WTC11 (cell line): Measurements from ENCODE around the gene LRRC7. TPM values are rescaled to one million over a fixed set of nuclear protein-coding genes. Genes with fewer than 3 reads are reported as not detected.
A peak's percentile ranks its signal among the peaks of the same experiment; 100 is the strongest.

ENCODE experiments used
- ATAC-seq: fragments of 200-7000 bp; cut with Tn5 transposase; 2 replicates; pipeline ENCODE4 v1.10.0; 2021; ENCODE audit warnings: mild to moderate bottlenecking, moderate library complexity
- CTCF ChIA-PET: fragments of 300-600 bp; sonication (Branson Sonifier 250); formaldehyde crosslinking; loops from one replicate; lab custom pipeline; 2021; ENCODE audit warnings: antibody characterized with exemption; lab: Charles Lee
- POLR2A ChIA-PET: fragments of 350-600 bp; sonication (Branson Sonifier 250); formaldehyde crosslinking; loops from one replicate; lab custom pipeline; 2021; ENCODE audit warnings: antibody characterized with exemption; lab: Charles Lee
- DNase-seq: peaks from one replicate; pipeline ENCODE4 v3.0.0; 2021; ENCODE audit warnings: low spot score
- H3K27ac Mint-ChIP-seq: 2 replicates; pipeline ENCODE4 v1.8.0; 2021; ENCODE audit warnings: mixed read lengths
- H3K27me3 Mint-ChIP-seq: 2 replicates; pipeline ENCODE4 v1.8.0; 2021; ENCODE audit warnings: low read depth, mild to moderate bottlenecking, moderate library complexity, mixed read lengths
- H3K36me3 Mint-ChIP-seq: 2 replicates; pipeline ENCODE4 v1.8.0; 2021; ENCODE audit warnings: mixed read lengths
- H3K4me1 Mint-ChIP-seq: 2 replicates; pipeline ENCODE4 v1.8.0; 2022; ENCODE audit warnings: mixed read lengths
- H3K4me3 Mint-ChIP-seq: 2 replicates; pipeline ENCODE4 v1.8.0; 2021; ENCODE audit warnings: mild to moderate bottlenecking, moderate library complexity, mixed read lengths
- H3K9me3 Mint-ChIP-seq: 2 replicates; pipeline ENCODE4 v1.8.0; 2021; ENCODE audit warnings: mixed read lengths
- ELF4 ChIP-seq: sonication (generic); formaldehyde crosslinking; IDR thresholded peaks from 2 replicates; pipeline ENCODE4 v1.8.1; 2022; ENCODE audit warnings: low read depth, mild to moderate bottlenecking, moderate library complexity, missing genetic modification reagents
- MYBL2 ChIP-seq: sonication (generic); formaldehyde crosslinking; IDR thresholded peaks from 2 replicates; pipeline ENCODE4 v1.8.1; 2023; ENCODE audit warnings: mild to moderate bottlenecking, moderate library complexity, missing genetic modification reagents
- NR2C2 ChIP-seq: sonication (generic); formaldehyde crosslinking; IDR thresholded peaks from 2 replicates; pipeline ENCODE4 v1.8.0; 2022; ENCODE audit warnings: mild to moderate bottlenecking, missing genetic modification reagents
- NR3C1 ChIP-seq: sonication (generic); formaldehyde crosslinking; conservative IDR thresholded peaks from 2 replicates; pipeline ENCODE4 v1.8.1; 2023; ENCODE audit warnings: low read depth, mild to moderate bottlenecking, missing genetic modification reagents
- ZBTB21 ChIP-seq: sonication (generic); formaldehyde crosslinking; IDR thresholded peaks from 2 replicates; pipeline ENCODE4 v1.8.1; 2023; ENCODE audit warnings: mild to moderate bottlenecking, missing genetic modification reagents, borderline replicate concordance
- ZNF219 ChIP-seq: sonication (generic); formaldehyde crosslinking; IDR thresholded peaks from 2 replicates; pipeline ENCODE4 v1.8.0; 2023; ENCODE audit warnings: missing genetic modification reagents, mild to moderate bottlenecking, borderline replicate concordance
- ZNF416 ChIP-seq: fragments of 250-450 bp; sonication (Bioruptor Pico); IDR thresholded peaks from 2 replicates; pipeline ENCODE4 v1.9.0; 2021; ENCODE audit warnings: mild to moderate bottlenecking, inconsistent platforms
- total RNA-seq: library from RNA; stranded (reverse); gene quantifications from 3 replicates; pipeline ENCODE4 v1.2.3, GENCODE V29; 2021
- TF ChIP-seq, protein P1 (sequence below): sonication (generic); formaldehyde crosslinking; IDR thresholded peaks from 2 replicates; pipeline ENCODE4 v1.8.0; 2022; ENCODE audit warnings: mild to moderate bottlenecking, missing genetic modification reagents
- TF ChIP-seq, protein P2 (sequence below): fragments of 250-450 bp; sonication (Bioruptor Pico); conservative IDR thresholded peaks from 2 replicates; pipeline ENCODE4 v1.9.0; 2021; ENCODE audit warnings: mild to moderate bottlenecking
- TF ChIP-seq, protein P3 (sequence below): sonication (generic); formaldehyde crosslinking; IDR thresholded peaks from 2 replicates; pipeline ENCODE4 v1.8.1; 2022; ENCODE audit warnings: missing genetic modification reagents, borderline replicate concordance
- TF ChIP-seq, protein P4 (sequence below): fragments of 250-450 bp; sonication (Bioruptor Pico); IDR thresholded peaks from 2 replicates; pipeline ENCODE4 v1.8.0; 2021; ENCODE audit warnings: mild to moderate bottlenecking
- TF ChIP-seq, protein P5 (sequence below): sonication (generic); formaldehyde crosslinking; IDR thresholded peaks from 2 replicates; pipeline ENCODE4 v1.8.1; 2023; ENCODE audit warnings: mild to moderate bottlenecking, moderate library complexity, missing genetic modification reagents
- TF ChIP-seq, protein P6 (sequence below): fragments of 250-450 bp; sonication (Bioruptor Pico); IDR thresholded peaks from 2 replicates; pipeline ENCODE4 v1.9.0; 2021; ENCODE audit warnings: mild to moderate bottlenecking
- TF ChIP-seq, protein P7 (sequence below): sonication (generic); formaldehyde crosslinking; IDR thresholded peaks from 2 replicates; pipeline ENCODE4 v1.8.1; 2023; ENCODE audit warnings: mild to moderate bottlenecking, missing genetic modification reagents, borderline replicate concordance
- TF ChIP-seq, protein P8 (sequence below): fragments of 250-450 bp; sonication (Bioruptor Pico); IDR thresholded peaks from 2 replicates; pipeline ENCODE4 v1.9.0; 2021; ENCODE audit warnings: mild to moderate bottlenecking
- TF ChIP-seq, protein P9 (sequence below): sonication (generic); formaldehyde crosslinking; IDR thresholded peaks from 2 replicates; pipeline ENCODE4 v1.8.1; 2022; ENCODE audit warnings: low read depth, mild to moderate bottlenecking, moderate library complexity, missing genetic modification reagents, borderline replicate concordance

Gene LRRC7
- total RNA-seq, 1 experiment from 2014 or later: not detected

DNA sequence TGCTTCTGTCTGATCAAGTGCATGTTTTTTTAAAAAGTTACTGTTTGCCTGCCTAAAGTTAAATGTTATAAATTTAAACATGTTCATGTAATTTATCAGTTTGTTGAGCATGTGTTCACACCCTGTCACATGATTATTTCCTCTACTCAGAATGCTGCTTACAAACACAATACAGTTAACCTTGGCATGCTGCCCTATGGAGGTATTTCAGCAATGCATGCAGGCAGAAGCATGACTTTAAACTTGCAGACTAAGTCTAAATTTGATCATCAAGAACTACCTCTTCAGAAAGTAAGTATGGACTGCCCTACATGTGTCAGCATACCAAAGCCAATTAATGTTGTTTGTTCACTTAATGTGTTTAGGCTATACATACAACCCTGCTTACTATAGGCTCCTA lies 476.1 kb downstream of the LRRC7 start:
- Mint-ChIP-seq H3K4me3 (no peak overlapping the region), H3K27ac (no peak overlapping the region), H3K9me3 (peaks cover 7% of the 10 kb centered on the region), H3K4me1 (0 out of 2 replicates have a peak, but pooled peaks cover 6% of the 10 kb centered on the region), H3K36me3 (no peaks in the 10 kb centered on the region), H3K27me3 (no peaks in the 10 kb centered on the region; the same call in 1 of the 2 replicates)
- TF ChIP-seq ELF4 (no peak), NR2C2 (CRISPR knock-in tag) (no peak), MYBL2 (CRISPR knock-in tag) (no peak), ZBTB21 (no peak), ZNF416 (CRISPR knock-in tag) (no peak)
- TF ChIP-seq, protein P1, sequence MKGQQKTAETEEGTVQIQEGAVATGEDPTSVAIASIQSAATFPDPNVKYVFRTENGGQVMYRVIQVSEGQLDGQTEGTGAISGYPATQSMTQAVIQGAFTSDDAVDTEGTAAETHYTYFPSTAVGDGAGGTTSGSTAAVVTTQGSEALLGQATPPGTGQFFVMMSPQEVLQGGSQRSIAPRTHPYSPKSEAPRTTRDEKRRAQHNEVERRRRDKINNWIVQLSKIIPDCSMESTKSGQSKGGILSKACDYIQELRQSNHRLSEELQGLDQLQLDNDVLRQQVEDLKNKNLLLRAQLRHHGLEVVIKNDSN (CRISPR knock-in tag): no peak
- TF ChIP-seq, protein P2, sequence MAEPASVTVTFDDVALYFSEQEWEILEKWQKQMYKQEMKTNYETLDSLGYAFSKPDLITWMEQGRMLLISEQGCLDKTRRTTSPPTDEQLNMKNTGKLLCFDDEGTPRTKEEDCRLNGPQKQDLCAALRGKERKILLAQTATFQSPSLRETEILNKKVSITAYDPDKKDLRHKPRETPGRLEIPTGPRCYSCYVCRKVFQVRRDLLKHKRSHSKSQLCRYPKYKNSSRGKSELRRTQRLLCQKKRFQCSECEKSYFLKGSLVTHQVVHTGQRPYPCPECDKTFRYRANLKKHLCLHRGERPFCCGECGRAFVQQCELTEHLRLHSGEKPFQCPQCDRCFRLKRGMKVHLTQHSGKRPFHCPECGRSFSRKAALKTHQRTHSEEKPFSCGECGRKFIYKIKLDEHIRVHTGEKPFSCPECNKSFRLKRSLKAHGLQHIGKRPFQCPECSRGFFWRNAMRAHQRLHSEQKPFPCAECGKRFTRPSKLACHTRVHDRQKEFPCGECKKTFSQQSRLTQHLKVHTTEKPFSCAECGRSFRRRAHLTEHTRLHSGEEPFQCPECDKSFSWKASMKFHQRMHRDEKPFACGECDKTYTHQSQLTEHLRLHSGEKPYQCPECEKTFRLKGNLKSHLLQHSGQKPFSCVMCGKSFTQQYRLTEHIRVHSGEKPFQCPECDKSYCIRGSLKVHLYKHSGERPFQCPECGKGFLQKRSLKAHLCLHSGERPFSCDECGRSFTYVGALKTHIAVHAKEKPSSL: no peak
- TF ChIP-seq, protein P3, sequence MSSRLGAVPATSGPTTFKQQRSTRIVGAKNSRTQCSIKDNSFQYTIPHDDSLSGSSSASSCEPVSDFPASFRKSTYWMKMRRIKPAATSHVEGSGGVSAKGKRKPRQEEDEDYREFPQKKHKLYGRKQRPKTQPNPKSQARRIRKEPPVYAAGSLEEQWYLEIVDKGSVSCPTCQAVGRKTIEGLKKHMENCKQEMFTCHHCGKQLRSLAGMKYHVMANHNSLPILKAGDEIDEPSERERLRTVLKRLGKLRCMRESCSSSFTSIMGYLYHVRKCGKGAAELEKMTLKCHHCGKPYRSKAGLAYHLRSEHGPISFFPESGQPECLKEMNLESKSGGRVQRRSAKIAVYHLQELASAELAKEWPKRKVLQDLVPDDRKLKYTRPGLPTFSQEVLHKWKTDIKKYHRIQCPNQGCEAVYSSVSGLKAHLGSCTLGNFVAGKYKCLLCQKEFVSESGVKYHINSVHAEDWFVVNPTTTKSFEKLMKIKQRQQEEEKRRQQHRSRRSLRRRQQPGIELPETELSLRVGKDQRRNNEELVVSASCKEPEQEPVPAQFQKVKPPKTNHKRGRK (CRISPR knock-in tag): no peak
- TF ChIP-seq, protein P4, sequence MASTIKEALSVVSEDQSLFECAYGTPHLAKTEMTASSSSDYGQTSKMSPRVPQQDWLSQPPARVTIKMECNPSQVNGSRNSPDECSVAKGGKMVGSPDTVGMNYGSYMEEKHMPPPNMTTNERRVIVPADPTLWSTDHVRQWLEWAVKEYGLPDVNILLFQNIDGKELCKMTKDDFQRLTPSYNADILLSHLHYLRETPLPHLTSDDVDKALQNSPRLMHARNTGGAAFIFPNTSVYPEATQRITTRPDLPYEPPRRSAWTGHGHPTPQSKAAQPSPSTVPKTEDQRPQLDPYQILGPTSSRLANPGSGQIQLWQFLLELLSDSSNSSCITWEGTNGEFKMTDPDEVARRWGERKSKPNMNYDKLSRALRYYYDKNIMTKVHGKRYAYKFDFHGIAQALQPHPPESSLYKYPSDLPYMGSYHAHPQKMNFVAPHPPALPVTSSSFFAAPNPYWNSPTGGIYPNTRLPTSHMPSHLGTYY (CRISPR knock-in tag): no peak
- TF ChIP-seq, protein P5, sequence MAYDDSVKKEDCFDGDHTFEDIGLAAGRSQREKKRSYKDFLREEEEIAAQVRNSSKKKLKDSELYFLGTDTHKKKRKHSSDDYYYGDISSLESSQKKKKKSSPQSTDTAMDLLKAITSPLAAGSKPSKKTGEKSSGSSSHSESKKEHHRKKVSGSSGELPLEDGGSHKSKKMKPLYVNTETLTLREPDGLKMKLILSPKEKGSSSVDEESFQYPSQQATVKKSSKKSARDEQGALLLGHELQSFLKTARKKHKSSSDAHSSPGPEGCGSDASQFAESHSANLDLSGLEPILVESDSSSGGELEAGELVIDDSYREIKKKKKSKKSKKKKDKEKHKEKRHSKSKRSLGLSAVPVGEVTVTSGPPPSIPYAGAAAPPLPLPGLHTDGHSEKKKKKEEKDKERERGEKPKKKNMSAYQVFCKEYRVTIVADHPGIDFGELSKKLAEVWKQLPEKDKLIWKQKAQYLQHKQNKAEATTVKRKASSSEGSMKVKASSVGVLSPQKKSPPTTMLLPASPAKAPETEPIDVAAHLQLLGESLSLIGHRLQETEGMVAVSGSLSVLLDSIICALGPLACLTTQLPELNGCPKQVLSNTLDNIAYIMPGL (CRISPR knock-in tag): no peak
- TF ChIP-seq, protein P6, sequence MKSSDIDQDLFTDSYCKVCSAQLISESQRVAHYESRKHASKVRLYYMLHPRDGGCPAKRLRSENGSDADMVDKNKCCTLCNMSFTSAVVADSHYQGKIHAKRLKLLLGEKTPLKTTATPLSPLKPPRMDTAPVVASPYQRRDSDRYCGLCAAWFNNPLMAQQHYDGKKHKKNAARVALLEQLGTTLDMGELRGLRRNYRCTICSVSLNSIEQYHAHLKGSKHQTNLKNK (CRISPR knock-in tag): no peak
- DNase-seq: no peak
- POLR2A ChIA-PET: no interaction called here
- ATAC-seq: peak; percentile 52
- CTCF ChIA-PET: no interaction called here

DNA sequence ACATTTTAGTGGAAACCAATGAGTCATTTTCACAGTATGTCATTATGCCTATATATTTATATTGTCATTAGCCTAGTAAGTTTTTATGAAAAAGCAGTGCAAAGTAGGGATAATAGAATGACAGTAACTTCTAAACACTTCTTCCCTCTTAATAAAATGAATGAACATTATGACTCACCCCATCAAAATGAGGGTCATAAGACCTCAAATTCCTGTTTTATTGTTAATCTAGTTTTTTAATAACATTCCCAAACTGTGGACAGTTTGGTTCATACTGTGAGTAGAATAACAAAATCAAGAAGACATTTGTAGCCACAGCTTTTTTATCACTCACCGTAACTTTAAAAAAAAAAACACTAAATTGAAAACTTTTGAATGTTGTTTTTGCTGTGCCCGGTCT lies 477.1 kb downstream of the LRRC7 start:
- H3K9me3 Mint-ChIP-seq: peaks cover 7% of the 10 kb centered on the region
- H3K36me3 Mint-ChIP-seq: no peaks in the 10 kb centered on the region
- ChIA-PET CTCF (no interaction called here), POLR2A (no interaction called here)
- no peaks in the 10 kb centered on the region; the same call in 1 of the 2 replicates for H3K27me3 Mint-ChIP-seq
- H3K4me3 Mint-ChIP-seq: no peak overlapping the region
- DNase-seq (no peak), ATAC-seq (no peak)
- H3K27ac Mint-ChIP-seq: no peak overlapping the region
- 0 out of 2 replicates have a peak, but pooled peaks cover 6% of the 10 kb centered on the region for H3K4me1 Mint-ChIP-seq
- TF ChIP-seq, protein P7, sequence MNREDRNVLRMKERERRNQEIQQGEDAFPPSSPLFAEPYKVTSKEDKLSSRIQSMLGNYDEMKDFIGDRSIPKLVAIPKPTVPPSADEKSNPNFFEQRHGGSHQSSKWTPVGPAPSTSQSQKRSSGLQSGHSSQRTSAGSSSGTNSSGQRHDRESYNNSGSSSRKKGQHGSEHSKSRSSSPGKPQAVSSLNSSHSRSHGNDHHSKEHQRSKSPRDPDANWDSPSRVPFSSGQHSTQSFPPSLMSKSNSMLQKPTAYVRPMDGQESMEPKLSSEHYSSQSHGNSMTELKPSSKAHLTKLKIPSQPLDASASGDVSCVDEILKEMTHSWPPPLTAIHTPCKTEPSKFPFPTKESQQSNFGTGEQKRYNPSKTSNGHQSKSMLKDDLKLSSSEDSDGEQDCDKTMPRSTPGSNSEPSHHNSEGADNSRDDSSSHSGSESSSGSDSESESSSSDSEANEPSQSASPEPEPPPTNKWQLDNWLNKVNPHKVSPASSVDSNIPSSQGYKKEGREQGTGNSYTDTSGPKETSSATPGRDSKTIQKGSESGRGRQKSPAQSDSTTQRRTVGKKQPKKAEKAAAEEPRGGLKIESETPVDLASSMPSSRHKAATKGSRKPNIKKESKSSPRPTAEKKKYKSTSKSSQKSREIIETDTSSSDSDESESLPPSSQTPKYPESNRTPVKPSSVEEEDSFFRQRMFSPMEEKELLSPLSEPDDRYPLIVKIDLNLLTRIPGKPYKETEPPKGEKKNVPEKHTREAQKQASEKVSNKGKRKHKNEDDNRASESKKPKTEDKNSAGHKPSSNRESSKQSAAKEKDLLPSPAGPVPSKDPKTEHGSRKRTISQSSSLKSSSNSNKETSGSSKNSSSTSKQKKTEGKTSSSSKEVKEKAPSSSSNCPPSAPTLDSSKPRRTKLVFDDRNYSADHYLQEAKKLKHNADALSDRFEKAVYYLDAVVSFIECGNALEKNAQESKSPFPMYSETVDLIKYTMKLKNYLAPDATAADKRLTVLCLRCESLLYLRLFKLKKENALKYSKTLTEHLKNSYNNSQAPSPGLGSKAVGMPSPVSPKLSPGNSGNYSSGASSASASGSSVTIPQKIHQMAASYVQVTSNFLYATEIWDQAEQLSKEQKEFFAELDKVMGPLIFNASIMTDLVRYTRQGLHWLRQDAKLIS (CRISPR knock-in tag): no peak
- TF ChIP-seq, protein P8, sequence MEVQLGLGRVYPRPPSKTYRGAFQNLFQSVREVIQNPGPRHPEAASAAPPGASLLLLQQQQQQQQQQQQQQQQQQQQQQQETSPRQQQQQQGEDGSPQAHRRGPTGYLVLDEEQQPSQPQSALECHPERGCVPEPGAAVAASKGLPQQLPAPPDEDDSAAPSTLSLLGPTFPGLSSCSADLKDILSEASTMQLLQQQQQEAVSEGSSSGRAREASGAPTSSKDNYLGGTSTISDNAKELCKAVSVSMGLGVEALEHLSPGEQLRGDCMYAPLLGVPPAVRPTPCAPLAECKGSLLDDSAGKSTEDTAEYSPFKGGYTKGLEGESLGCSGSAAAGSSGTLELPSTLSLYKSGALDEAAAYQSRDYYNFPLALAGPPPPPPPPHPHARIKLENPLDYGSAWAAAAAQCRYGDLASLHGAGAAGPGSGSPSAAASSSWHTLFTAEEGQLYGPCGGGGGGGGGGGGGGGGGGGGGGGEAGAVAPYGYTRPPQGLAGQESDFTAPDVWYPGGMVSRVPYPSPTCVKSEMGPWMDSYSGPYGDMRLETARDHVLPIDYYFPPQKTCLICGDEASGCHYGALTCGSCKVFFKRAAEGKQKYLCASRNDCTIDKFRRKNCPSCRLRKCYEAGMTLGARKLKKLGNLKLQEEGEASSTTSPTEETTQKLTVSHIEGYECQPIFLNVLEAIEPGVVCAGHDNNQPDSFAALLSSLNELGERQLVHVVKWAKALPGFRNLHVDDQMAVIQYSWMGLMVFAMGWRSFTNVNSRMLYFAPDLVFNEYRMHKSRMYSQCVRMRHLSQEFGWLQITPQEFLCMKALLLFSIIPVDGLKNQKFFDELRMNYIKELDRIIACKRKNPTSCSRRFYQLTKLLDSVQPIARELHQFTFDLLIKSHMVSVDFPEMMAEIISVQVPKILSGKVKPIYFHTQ (CRISPR knock-in tag): no peak
- TF ChIP-seq NR3C1: no peak
- TF ChIP-seq, protein P9, sequence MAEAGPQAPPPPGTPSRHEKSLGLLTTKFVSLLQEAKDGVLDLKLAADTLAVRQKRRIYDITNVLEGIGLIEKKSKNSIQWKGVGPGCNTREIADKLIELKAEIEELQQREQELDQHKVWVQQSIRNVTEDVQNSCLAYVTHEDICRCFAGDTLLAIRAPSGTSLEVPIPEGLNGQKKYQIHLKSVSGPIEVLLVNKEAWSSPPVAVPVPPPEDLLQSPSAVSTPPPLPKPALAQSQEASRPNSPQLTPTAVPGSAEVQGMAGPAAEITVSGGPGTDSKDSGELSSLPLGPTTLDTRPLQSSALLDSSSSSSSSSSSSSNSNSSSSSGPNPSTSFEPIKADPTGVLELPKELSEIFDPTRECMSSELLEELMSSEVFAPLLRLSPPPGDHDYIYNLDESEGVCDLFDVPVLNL (CRISPR knock-in tag): no peak
- TF ChIP-seq, protein P1 (CRISPR knock-in tag): no peak
- no peak for TF ChIP-seq ZNF219 (CRISPR knock-in tag)
